HPDE6-E6E7 (cell line): ENCODE data around the gene PFKM.
"Not testable (repeated sequence)": the region's sequence is repeated elsewhere in the genome, so short reads cannot be mapped to it uniquely, and the experiment has no call there.

ENCODE experiments used
- DNase-seq: peaks from one replicate; pipeline ENCODE4 v3.0.0; 2011; ENCODE audit warnings: missing footprints; ENCODE audit errors: extremely low spot score

PFKM gene

DNA sequence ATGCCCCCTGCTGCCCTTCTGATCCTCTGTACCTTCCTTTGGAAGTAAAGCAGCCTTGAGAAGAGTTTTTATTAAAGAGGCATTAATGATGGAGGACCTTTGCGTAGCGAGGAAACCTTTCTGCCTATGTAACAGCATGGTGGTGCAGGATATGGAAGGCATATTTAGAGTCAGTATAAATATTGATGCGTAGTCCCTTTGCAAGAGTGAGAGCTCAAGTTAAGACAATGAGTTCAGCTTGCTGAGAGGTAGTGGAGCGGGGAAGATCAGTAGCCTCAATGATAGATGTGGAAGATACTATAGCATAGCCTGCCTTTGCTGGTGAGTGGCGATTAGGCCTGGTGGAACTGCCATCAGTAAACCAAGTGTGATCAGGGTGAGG is 7.9 kb upstream of the PFKM start:
- not testable (repeated sequence) for DNase-seq

DNA sequence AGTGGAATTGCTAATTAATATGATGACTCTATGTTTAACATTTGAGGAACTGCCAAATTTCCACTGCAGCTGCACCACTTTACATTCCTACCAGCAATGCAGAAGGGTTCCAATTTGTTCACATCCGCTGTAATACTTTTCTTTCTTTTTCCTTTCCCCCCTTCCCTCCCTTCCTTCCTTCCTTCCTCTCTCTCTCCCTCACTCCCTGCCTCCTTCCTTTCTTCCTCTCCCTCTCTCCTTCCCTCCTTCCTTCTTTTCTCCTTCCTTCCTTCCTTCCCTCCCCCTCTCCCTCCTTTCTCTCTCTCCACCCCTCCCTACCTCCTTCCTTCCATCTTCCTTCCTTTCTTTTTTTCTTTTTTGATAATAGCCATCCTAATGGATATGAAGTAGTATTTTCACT is 3.2 kb upstream of the PFKM start:
- DNase-seq = no peak

DNA sequence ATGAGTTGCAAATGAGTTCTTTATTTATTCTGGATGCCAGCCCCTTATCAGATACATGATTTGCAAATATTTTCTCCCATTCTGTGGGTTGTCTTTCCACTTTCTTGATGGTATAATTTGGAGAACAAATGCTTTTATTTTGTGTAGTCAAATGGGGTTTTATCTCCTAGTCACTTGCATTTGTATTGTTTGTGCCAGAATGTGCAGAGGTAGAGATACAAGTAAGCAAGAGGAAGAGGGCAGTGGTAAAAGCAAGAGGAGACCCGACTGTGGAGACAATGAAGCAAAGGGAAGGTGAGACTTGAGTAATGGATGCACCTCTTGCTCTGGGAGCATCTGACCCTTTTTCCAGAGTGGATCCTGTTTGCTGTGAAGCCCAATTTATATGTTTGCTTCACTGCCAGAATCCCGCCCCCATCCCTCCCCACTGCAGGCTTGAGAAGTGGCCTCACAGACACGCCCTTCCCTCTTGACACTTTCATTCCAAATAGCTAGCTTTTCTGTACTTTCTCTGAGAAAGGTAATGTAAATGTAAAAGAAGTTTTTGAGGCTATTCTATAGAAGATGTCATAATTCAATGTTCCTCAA is 786 bp upstream of the PFKM start:
- no peak for DNase-seq

DNA sequence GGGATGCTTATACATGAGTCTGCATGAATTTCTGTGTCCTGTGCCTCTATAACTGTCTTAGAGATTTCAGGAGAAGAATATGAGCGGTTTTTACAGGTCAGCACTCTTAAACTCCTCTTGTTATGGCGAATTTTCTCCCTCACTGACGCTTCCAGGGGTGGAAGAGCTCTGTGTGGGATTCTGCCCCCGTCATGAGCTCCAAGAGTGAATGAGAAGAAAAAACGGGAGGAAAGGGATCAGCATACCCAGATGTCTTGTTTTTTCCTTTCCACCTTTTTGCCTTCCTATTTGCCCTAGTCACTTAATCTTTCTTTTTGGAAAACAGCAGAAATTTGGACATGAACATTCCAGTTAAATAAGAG is 651 bp downstream of the PFKM start:
- no peak for DNase-seq

DNA sequence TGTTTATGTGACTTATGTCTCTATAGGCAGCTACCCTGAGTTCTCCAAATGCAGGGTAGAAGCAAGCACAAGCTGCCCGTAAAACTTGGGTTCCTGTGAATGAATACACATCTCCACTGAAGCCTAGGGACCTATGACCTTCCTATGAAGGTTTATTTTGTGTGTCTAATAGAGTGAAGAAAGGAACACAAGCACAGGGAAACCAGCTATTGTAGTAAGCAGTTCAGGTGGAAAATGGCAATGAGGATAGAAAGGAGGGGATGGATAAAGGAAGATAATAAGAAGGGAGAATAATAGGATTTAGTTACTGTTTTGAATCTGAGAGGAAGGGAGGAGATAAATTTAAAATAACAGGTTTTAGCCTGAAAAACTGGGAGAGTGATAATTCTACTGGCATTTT is 2.4 kb downstream of the PFKM start:
- no peak for DNase-seq

DNA sequence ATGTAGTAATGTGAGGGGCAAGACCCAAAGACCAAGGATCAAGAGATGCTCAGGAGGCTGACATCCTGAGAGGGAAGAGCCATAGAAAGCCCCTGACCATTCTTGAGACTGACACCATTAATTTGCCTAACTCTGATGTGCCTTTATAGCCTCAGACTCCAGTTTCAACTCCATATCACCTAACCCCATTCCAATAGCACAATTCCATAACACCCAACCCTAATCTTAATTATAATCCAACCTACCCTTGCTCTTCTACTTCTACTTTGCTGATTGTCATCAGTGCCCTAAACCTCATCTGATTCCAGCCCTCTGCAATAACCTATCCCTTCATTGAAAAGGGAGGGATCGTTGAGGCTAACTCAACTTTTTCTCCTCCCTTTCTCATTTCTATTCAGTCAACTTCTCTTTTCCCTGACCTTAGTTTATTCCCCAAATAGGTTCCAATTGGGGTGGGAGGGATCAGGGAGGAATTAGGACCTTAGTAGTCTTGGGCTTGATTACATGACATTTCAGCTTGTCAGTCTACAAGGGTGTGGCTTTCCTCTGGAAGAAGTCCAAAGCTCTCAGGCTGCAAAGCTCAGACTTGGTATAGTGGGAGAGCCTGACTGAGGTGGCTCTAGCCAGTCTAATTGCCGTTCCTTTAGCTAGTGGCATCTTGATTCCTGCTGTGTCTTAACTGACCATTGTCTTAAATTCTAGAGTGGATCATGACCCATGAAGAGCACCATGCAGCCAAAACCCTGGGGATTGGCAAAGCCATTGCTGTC is 3.1 kb downstream of the PFKM start:
- no peak for DNase-seq

DNA sequence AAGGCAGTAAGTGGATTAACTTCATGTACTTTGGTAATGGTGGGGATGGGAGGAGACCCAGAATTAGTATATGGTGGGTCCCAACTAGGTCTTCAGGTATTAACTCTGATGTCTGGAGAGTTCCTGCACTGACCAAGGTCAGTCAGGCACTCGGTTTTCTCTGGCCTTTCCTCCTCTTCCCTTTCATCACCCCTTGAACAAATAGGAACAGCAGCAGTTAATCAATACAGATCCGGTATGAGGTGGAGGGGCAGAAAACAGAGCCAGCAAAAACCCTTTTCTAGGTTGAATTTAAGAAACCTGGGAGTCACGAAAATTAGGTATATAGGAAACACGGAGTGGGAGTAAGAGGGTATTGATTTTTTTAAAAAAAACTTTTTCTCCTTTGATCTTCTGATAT is 4.0 kb downstream of the PFKM start:
- no peak for DNase-seq

DNA sequence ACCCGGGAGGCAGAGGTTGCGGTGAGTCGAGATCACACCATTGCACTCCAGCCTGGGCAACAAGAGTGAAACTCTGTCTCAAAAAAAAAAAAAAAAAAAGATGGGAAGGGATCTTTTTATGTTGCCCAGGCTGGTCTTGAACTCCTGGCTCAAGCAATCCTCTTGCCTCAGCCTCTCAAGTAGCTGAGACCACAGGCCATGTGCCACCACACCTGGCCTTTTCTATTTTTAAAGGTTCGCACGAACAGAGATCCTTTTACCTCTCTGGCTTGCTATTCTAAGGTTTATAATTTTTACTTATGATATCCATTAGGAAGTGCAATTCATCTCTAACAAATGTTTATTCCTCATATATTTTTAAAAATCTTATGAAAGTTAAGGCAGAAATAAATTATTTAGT is 6.4 kb downstream of the PFKM start:
- not testable (repeated sequence) for DNase-seq

DNA sequence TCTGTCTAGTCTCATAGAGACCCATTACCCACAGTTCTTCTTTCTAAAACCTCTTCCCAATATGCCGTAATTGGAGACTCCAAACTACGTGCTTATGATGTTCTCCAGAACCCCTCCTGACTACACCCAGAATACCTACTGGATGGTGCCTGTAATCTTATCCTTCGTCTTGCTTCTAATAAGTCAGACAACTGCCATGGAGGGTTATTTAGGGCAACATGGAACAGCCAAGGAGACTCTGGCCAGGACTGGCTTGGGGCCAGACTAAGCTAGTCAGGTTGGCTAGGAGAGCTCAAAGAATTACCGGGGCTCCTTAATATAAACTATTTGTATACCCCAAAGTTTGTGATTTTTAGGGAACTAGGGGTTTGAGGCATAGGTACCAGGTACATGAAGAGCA is 6.8 kb downstream of the PFKM start:
- DNase-seq = no peak

DNA sequence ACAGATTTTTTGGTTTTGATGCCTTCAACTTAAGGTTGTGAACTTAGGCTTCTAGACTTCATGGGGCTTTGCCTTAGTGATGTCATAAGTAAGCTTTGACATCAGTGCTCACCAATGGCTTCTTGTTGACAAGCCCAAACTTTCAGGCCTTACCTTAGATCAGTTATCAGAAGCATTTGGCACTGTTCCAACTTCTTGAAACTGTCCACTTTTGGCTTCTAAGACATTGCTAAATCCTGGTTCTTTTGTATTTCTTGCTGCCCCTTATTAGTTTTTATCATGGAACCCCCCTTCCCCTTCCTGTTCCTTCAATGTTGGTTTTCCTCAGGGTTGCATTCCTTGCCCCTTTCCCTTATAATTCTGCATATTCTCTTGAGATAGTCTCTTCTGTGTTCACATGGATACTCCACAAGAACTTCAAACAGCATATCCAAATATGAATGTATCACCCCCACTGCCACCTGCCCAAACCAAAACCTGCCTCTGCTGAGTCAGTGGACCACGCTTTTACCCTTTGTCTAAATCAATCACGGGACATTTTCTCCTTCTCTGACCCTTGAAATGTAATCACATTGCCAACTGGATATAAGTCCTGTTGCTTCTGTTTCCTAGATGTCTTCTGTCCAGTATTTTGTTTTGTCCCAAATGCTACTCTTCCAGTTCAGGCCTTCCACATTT is 7.9 kb downstream of the PFKM start:
- no peak for DNase-seq

DNA sequence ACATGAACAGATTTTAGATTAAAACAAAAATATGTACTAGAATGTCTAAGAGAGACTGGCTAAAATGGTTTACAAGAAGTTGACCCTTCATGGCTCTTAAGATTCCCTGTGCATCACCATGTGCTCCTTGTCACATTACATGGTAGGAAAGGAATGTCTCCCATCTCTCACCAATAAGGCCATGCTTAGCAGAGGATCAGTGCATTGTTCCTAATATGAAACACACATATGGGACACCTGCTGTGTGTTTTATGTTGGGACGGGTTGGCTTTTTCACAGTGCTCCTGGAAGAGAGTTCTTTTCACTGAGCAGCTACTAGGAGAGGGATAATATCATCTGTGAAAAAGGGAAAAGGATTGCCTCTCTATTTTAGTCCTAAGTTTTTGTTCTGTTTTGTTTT is 9.6 kb downstream of the PFKM start:
- DNase-seq = no peak

DNA sequence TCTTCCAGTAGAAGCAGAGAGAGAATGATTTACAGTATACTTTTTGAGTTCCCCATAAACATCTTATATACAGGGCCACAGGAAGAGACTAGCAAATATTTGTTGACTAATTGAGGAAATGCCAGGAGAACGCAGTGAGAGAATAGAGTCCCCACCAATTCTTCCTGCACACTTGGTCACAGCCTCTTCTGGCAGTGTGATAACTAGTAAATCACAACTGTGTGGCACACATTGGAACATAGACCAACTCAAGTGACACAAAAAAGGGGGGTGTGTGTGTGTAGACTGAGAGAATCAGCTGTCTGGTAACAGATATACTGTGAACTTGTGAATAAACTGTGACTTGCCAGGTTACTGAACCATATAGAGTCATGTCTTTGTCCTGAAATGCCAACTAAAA is 10.2 kb downstream of the PFKM start:
- DNase-seq = no peak

DNA sequence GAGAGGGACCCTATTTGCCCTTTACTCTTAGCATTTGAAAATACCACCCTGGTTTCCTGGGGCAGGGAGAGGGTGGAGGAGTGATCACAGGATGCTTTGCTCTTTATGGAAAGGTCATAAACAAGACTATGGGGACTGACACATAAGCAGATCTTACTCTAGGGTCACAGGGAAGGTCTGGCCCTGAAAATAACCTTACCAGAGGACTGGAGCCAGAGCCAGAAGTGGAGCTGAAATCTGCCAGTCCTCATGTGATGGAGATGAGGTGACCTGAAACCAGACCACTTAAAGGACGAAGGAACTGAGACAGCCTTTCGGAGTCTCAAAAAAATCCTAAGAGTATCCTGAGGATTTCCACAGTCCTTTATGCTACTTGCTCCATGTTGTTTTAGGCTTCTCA is 12.4 kb downstream of the PFKM start:
- DNase-seq = no peak

DNA sequence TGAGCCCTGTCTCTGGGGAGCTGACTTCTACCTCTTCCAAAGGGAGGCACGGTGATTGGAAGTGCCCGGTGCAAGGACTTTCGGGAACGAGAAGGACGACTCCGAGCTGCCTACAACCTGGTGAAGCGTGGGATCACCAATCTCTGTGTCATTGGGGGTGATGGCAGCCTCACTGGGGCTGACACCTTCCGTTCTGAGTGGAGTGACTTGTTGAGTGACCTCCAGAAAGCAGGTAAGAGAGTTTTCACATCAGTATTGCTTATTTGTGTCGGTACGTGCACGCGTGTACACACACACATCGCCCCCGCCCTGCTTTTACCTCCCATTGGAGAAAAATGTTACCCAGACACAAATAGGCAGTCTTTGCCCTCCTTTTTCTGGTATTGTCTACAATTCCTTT is 13.7 kb downstream of the PFKM start:
- DNase-seq = no peak

DNA sequence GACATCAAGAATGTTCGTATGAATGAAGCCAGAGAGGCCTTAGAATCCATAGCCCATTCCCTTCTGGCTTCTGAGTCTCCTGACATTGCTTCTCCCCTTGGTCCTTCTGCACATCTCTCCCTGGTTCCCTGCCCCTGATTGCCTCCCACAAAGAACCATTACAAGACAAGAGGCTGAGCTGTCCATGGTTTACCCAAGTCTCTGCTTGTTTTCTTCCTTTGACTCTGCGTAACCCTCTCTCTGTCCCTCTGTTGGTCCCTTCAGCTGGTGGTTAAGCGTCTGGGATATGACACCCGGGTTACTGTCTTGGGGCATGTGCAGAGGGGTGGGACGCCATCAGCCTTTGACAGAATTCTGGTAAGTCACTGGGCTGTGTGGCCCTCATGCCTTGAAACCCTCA is 15.9 kb downstream of the PFKM start:
- DNase-seq = no peak

DNA sequence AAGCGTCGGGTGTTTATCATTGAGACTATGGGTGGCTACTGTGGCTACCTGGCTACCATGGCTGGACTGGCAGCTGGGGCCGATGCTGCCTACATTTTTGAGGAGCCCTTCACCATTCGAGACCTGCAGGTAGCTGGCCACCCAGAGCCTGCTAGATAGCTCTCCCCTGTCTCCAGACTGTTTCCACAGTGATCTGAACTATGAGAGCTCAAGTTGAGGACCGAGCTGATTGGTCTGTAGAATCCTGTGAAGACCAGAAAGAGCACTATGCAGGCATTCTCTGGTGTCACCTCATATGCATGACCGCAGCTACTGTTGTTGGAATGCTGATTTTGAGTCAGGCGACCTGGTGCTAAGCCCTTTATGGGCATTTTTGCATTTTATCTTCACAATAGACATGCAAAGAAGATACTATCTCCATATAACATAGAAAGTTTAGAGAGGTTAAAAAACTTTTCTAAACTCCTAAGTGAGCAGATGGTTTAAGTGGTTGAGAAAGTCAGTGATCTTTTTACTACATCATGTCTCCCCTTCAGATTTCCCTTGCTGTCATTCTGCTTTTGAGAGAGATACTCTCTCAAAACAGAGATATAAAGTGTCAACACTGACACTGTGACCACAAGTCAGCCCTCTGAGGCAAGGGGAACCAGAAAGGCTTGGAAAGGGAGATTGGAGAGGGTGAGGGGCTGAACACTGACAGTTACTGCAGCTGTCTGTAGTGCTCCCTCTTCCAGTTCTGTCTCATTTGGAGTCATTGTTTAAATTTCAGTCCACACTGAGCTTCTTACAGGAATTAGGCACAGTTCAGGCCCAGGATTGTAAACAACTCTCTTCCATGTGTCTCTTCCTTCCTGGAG is 23.9 kb downstream of the PFKM start:
- no peak for DNase-seq

DNA sequence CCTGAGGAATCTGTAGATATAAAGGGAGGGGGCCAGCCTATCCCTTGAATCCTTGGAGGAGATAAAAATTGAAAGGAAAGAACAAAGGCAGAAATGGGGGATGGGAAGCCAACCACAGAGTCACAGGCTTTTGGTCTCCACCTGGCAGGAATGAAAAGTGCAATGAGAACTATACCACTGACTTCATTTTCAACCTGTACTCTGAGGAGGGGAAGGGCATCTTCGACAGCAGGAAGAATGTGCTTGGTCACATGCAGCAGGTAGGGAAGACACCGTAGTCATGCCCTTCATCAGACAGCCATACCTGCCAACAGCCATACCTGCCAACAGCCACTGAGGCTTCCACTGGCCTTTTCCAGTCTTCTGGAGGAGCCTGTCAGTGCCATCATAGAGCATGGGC is 24.7 kb downstream of the PFKM start:
- no peak for DNase-seq

DNA sequence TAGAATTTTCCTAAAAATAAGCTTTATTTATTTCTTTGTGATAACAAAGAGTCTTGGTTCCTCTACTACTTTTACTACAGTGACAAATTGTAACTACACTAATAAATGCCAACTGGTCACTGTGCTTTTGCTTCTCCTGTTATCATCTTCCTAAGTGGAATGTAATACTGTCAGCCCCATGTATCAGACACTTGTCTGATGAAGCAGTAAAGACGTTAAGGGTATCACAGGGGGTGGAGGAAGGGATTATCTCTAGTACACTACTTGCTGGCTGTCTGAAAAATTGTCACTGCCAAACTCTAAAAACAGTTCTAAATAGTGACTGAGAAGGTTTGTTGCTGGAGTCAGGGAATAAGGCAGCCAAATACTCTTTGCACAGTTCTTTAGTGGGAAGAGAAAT is 26.8 kb downstream of the PFKM start:
- DNase-seq = no peak

DNA sequence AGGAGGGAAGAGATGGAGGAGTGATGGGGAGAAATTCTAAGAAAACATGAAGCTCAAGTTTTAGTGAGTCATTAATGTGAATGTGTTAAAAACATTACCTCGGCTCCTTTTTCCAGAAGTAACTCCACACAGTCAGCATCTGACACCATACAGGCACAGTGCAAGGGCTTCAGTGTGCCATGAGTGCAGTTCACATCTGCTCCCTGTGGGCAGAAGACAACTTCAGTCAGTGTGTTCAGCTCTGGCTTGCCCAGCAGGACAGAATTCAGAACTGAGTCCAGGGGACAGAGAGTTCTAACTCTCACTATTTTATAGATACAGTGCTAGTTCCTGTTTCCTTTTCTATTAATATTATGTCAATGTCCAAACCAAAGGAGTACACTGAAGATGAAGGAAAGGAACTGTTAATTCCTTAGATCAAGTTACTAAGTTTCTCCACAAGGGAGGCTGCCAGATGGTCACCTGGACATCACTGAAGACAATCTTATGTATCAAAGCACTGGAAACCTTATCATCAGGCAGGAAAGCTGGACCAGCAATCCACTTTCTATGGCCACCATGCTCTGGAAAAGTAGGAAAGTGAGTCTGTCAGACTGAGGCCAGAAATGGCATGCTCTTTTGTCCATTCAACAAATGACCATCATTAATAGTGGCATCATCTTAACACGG is 32.1 kb downstream of the PFKM start:
- no peak for DNase-seq

DNA sequence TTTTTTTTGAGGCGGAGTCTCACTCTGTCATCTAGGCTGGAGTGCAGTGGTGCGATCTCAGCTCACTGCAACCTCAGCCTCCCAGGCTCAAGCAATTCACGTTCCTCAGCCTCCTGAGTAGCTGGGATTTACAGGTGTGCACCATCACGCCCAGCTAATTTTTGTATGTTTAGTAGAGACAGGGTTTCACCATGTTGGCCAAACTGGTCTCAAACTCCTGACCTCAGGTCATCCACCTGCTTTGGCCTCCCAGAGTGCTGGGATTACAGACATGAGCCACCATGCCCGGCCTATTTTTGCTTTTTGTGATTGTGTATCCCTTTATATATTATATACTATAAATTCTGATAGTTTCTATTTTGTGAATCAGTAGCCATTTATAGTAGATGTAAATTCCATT is 36.6 kb downstream of the PFKM start:
- not testable (repeated sequence) for DNase-seq

DNA sequence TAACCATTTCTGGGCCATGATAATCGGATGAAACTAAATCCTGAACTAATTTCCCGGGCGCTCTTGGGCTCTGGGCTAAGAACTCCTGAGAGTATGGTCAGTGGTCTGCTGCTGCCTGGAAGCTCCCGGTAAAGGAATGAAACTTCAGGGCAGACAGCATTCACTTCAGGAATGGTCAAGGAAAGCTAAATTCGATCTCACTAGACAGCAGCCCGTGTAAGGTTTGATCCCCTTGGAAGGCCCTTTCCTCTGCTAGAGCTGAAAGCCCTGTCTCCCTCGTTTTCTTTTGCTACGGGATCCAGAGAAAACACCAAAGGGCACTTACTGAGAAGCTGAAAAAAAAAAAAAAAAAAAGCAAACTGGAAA is 37.5 kb downstream of the PFKM start:
- no peak for DNase-seq
